ENCODE data around the gene ALDH8A1.

DNA sequence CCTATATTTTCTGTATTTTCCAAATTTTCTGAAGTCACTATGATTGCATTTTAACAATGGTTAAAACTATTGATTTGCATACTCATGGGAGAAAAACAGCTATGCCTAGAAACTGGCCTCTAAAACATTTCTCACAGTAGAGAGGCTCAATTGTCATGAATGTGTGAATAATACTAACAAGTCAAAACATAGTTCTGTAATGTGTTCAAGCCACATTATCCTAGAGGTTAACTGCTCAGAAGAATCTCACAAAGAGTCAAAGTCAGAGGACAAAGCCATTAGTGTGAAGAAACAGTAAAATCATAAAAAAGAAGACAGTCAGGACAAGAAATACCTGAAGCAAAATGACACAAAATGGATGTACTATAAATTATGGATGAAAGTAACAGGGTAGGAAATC lies 12.5 kb upstream of the ALDH8A1 start:
- TF ChIP-seq SIN3A (IDR thresholded peaks at IDR 0.05; ENCODE audit: borderline replicate concordance, insufficient read depth, low read depth, low read length) (no peak), POLR2AphosphoS5 (IDR thresholded peaks at IDR 0.05; ENCODE audit: low read depth, low read length) (no peak)
- TF ChIP-seq, protein P1, sequence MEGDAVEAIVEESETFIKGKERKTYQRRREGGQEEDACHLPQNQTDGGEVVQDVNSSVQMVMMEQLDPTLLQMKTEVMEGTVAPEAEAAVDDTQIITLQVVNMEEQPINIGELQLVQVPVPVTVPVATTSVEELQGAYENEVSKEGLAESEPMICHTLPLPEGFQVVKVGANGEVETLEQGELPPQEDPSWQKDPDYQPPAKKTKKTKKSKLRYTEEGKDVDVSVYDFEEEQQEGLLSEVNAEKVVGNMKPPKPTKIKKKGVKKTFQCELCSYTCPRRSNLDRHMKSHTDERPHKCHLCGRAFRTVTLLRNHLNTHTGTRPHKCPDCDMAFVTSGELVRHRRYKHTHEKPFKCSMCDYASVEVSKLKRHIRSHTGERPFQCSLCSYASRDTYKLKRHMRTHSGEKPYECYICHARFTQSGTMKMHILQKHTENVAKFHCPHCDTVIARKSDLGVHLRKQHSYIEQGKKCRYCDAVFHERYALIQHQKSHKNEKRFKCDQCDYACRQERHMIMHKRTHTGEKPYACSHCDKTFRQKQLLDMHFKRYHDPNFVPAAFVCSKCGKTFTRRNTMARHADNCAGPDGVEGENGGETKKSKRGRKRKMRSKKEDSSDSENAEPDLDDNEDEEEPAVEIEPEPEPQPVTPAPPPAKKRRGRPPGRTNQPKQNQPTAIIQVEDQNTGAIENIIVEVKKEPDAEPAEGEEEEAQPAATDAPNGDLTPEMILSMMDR (IDR thresholded peaks at IDR 0.05) = no peak
- TF ChIP-seq, protein P2, sequence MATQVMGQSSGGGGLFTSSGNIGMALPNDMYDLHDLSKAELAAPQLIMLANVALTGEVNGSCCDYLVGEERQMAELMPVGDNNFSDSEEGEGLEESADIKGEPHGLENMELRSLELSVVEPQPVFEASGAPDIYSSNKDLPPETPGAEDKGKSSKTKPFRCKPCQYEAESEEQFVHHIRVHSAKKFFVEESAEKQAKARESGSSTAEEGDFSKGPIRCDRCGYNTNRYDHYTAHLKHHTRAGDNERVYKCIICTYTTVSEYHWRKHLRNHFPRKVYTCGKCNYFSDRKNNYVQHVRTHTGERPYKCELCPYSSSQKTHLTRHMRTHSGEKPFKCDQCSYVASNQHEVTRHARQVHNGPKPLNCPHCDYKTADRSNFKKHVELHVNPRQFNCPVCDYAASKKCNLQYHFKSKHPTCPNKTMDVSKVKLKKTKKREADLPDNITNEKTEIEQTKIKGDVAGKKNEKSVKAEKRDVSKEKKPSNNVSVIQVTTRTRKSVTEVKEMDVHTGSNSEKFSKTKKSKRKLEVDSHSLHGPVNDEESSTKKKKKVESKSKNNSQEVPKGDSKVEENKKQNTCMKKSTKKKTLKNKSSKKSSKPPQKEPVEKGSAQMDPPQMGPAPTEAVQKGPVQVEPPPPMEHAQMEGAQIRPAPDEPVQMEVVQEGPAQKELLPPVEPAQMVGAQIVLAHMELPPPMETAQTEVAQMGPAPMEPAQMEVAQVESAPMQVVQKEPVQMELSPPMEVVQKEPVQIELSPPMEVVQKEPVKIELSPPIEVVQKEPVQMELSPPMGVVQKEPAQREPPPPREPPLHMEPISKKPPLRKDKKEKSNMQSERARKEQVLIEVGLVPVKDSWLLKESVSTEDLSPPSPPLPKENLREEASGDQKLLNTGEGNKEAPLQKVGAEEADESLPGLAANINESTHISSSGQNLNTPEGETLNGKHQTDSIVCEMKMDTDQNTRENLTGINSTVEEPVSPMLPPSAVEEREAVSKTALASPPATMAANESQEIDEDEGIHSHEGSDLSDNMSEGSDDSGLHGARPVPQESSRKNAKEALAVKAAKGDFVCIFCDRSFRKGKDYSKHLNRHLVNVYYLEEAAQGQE (IDR thresholded peaks at IDR 0.05; ENCODE audit: insufficient read depth in 1 of 2, low read depth in 2 of 2, low read length in 1 of 2) = no peak
